Measurements from ENCODE around the gene C1QTNF8.

C1QTNF8 gene

GRCh38 chr16:1119129-1119528 is 23.1 kb upstream of the C1QTNF8 start:
- H3K4me3 ChIP-seq (ENCODE audit: low read depth, low read length): no peak overlapping the region
- TF ChIP-seq CTCF (IDR thresholded peaks at IDR 0.05; ENCODE audit: low read depth, low read length, missing control alignments): no peak
- DNase-seq (ENCODE audit: low read depth): no peak

GRCh38 chr16:1117926-1118325 is 21.9 kb upstream of the C1QTNF8 start:
- DNase-seq (ENCODE audit: low read depth): no peak
- TF ChIP-seq CTCF (IDR thresholded peaks at IDR 0.05; ENCODE audit: low read depth, low read length, missing control alignments): no peak
- no peak overlapping the region for H3K4me3 ChIP-seq (ENCODE audit: low read depth, low read length)

GRCh38 chr16:1117176-1117900 is 21.3 kb upstream of the C1QTNF8 start:
- TF ChIP-seq CTCF (IDR thresholded peaks at IDR 0.05; ENCODE audit: low read depth, low read length, missing control alignments): no peak
- DNase-seq (ENCODE audit: low read depth): no peak
- H3K4me3 ChIP-seq (ENCODE audit: low read depth, low read length): no peak overlapping the region

GRCh38 chr16:1116693-1117077 is 20.6 kb upstream of the C1QTNF8 start:
- no peak for TF ChIP-seq CTCF (IDR thresholded peaks at IDR 0.05; ENCODE audit: low read depth, low read length, missing control alignments)
- no peak overlapping the region for H3K4me3 ChIP-seq (ENCODE audit: low read depth, low read length)
- DNase-seq (ENCODE audit: low read depth): no peak

GRCh38 chr16:1113889-1114526 is 18.0 kb upstream of the C1QTNF8 start:
- no peak overlapping the region for H3K4me3 ChIP-seq (ENCODE audit: low read depth, low read length)
- TF ChIP-seq CTCF (IDR thresholded peaks at IDR 0.05; ENCODE audit: low read depth, low read length, missing control alignments): no peak
- DNase-seq (ENCODE audit: low read depth): no peak

GRCh38 chr16:1113489-1113888 is 17.4 kb upstream of the C1QTNF8 start:
- no peak for DNase-seq (ENCODE audit: low read depth)
- TF ChIP-seq CTCF (IDR thresholded peaks at IDR 0.05; ENCODE audit: low read depth, low read length, missing control alignments): no peak
- no peak overlapping the region for H3K4me3 ChIP-seq (ENCODE audit: low read depth, low read length)

All from GM12864 (cell line).